Esophagus squamous epithelium (tissue), 5 donors: ENCODE measurements around the gene METTL14. TPM values are rescaled to one million over a fixed set of nuclear protein-coding genes. Genes with fewer than 3 reads are reported as not detected.

Experiments
- DNase-seq: peaks from one replicate; lab custom pipeline; 2025; lab: John Stamatoyannopoulos, UW
- H3K27ac ChIP-seq, 4 donors: fragments of 200-600 bp; sonication (generic); one replicate each; pipeline ENCODE4 v1.5.1; 2016 to 2019; ENCODE audit warnings: mild to moderate bottlenecking in 1 of 4
- H3K27me3 ChIP-seq, 4 donors: fragments of 200-600 bp; sonication (generic); 1 replicate in 3 of 4; 2 replicates in 1 of 4; pipeline versions ENCODE4 v1.5.1 to v1.6.0; 2017 to 2021; ENCODE audit warnings: antibody characterized with exemption in 1 of 4
- H3K36me3 ChIP-seq, 3 donors: fragments of 200-600 bp; sonication (generic); one replicate each; pipeline ENCODE4 v1.5.1; 2016 to 2019
- H3K4me1 ChIP-seq, 3 donors: fragments of 200-600 bp; sonication (generic); one replicate each; pipeline ENCODE4 v1.5.1; 2017 to 2019
- H3K4me3 ChIP-seq, 4 donors: fragments of 200-600 bp; sonication (generic); 1 replicate in 3 of 4; 2 replicates in 1 of 4; pipeline ENCODE4 v1.5.1; 2016 to 2019; ENCODE audit warnings: mild to moderate bottlenecking in 2 of 4, moderate library complexity in 1 of 4
- H3K9me3 ChIP-seq, 3 donors: fragments of 200-600 bp; sonication (generic); one replicate each; pipeline ENCODE4 v1.5.1; 2016 to 2019
- POLR2A ChIP-seq, 4 donors: fragments of 450-650 bp; IDR thresholded peaks; one replicate each; pipeline ENCODE4 v1.6.1; 2017; ENCODE audit warnings: antibody characterized with exemption in 4 of 4, mild to moderate bottlenecking in 4 of 4, moderate library complexity in 3 of 4
- WGBS, 2 donors: methylation state at CpG; one replicate each; pipeline ENCODE4 v1.1.5; 2018; 5-methylcytosine and 5-hydroxymethylcytosine counted together
- intact Hi-C: fragments of 100-400 bp; cut with DNase I; formaldehyde crosslinking; loops from one replicate; pipeline ENCODE4 v1.15.0; 2022
- total RNA-seq, 4 donors: library from RNA; depleted of rRNA; stranded (reverse); fragments of >200 nt; gene quantifications; one replicate each; pipeline ENCODE4 v1.1.0, GENCODE V29; 2016
- TF ChIP-seq, protein P1 (sequence below), 6 experiments: fragments of 450-650 bp in 4 of 6; fragments of 200-600 bp in 2 of 6; sonication (generic) in 2 of 6; IDR thresholded peaks; one replicate each; pipeline ENCODE4 v1.5.1; 2016 to 2019; ENCODE audit warnings: antibody characterized with exemption in 6 of 6, mild to moderate bottlenecking in 4 of 6, moderate library complexity in 4 of 6
- donor health status: DM: yes; HTN: yes; CAD: no.

METTL14 gene
- total RNA-seq, 4 donors from 2014 or later, result 30.9 to 42.0 (median 32.0) TPM

DNA sequence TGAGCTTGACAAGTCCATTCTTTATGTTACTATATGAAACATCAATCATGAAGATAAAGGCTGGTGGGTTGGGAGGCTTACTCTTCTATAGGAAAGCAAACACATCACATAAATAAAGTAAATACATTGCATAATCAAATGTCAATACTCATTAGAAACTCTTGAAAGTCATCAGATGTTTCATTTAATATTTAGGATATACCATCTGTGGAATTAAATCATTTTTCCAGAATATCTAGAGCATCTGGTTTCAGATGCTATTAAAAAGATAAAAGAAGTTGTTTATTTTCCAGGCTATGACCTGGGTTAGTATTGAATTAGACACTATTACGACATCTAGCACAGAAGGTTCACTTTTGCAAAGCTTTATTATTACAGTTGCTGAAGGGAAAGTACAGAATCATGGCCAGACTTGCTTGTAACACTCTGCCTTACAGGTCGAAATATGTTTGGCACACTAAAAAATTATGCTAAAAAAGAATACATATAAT is 72.6 kb downstream of the METTL14 start:
- Histone ChIP-seq H3K9me3 (no peaks in the 10 kb centered on the region), H3K4me1 (peaks cover 0 to 98% (median 13%) of the 10 kb centered on the region in 3 donors), H3K4me3 (no peak overlapping the region), H3K27me3 (no peaks in the 10 kb centered on the region), H3K27ac (peak overlapping the region; percentile 43 to 76 (median 73)), H3K36me3 (peaks cover 0 to under 1% (median 0%) of the 10 kb centered on the region in 3 donors)
- WGBS, 2 donors, result 24 to 43% methylated on average over 2 of the region's 2 CpGs
- TF ChIP-seq, protein P1, sequence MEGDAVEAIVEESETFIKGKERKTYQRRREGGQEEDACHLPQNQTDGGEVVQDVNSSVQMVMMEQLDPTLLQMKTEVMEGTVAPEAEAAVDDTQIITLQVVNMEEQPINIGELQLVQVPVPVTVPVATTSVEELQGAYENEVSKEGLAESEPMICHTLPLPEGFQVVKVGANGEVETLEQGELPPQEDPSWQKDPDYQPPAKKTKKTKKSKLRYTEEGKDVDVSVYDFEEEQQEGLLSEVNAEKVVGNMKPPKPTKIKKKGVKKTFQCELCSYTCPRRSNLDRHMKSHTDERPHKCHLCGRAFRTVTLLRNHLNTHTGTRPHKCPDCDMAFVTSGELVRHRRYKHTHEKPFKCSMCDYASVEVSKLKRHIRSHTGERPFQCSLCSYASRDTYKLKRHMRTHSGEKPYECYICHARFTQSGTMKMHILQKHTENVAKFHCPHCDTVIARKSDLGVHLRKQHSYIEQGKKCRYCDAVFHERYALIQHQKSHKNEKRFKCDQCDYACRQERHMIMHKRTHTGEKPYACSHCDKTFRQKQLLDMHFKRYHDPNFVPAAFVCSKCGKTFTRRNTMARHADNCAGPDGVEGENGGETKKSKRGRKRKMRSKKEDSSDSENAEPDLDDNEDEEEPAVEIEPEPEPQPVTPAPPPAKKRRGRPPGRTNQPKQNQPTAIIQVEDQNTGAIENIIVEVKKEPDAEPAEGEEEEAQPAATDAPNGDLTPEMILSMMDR (IDR thresholded peaks at IDR 0.05), result no peak
- TF ChIP-seq POLR2A (IDR thresholded peaks at IDR 0.05), result no peak
- no peak for DNase-seq
- intact Hi-C loops, result no loop called here

DNA sequence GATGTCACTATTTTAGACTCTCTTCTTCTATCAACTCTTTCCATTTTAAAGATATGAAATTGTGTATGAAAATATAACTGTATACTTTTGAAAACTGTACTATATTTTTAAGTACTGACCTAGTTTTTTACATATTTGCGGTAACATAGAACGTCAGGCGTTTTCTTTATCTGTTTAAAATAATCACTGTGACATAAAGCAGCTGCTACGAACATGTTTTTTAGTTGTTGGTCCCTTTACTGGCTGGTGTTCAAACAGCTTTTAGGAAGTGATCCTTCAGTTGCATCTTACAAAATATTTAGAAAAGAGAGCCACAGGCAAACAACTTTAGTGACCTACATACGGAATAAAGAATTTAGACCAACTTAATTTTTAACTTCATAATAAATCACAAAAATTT is 73.1 kb downstream of the METTL14 start:
- Histone ChIP-seq H3K36me3 (no peaks in the 10 kb centered on the region), H3K27me3 (no peaks in the 10 kb centered on the region), H3K4me1 (peaks cover 0 to 98% (median 13%) of the 10 kb centered on the region in 3 donors), H3K27ac (peak overlapping the region in 2 of 4 donors; percentile 76), H3K4me3 (no peak overlapping the region), H3K9me3 (no peaks in the 10 kb centered on the region)
- TF ChIP-seq, protein P1 (IDR thresholded peaks at IDR 0.05), result no peak
- no peak for TF ChIP-seq POLR2A (IDR thresholded peaks at IDR 0.05)
- 24 to 39% methylated on average over 5 of the region's 5 CpGs for WGBS, 2 donors
- DNase-seq, result no peak
- intact Hi-C loops, result no loop called here

DNA sequence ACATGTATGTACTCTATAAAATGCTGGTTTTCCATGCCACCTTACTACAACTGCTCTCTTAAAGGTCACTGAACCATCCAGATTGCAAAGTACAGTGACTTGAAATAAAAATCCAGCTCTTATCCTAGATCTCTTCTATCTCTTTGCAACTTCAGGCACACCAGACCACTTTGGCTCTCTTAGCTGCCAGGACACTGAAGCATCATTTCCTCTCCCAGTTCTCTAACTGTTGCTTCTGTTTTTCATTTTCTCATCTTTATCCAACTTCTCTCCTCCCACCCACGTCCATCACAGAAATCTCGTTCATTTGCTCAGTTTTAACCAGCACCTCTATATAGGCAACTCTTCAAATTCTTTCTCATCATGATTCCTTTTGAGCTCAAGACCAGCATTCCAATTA is 74.3 kb downstream of the METTL14 start:
- TF ChIP-seq, protein P1 (IDR thresholded peaks at IDR 0.05), result no peak
- TF ChIP-seq POLR2A (IDR thresholded peaks at IDR 0.05), result no peak
- no peak for DNase-seq
- H3K4me3 ChIP-seq, result no peak overlapping the region
- 64 to 74% methylated on average over 2 of the region's 2 CpGs for WGBS, 2 donors
- peaks cover 0 to 11% (median 2%) of the 10 kb centered on the region in 3 donors for H3K36me3 ChIP-seq
- no peaks in the 10 kb centered on the region for H3K9me3 ChIP-seq
- peak overlapping the region; percentile 4 to 78 (median 76) for H3K27ac ChIP-seq
- no peaks in the 10 kb centered on the region for H3K27me3 ChIP-seq
- intact Hi-C loops, result no loop called here
- H3K4me1 ChIP-seq, result peaks cover 0 to 98% (median 17%) of the 10 kb centered on the region in 3 donors

DNA sequence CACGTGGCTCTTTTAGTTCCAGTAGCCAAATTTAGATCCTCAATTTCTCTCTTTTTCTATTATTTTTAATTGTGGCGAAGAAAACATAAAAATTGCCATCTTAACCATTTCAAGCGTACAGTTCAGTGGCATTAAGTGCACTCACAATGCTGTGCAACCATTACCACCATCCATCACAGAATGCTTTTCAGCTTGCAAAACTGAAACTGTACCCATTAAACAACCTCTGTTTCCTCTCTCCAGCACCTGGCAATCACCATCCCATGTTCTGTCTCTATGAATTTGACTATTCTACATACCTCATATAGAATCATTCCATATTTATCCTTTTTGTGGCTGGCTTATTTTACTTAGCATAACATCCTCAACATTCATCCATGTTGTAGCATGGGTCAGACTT is 74.9 kb downstream of the METTL14 start:
- intact Hi-C loops, result no loop called here
- no peak for DNase-seq
- WGBS, 2 donors, result 85 to 89% methylated on average over 3 of the region's 3 CpGs
- peak overlapping the region; percentile 4 to 78 (median 76) for H3K27ac ChIP-seq
- H3K9me3 ChIP-seq, result no peaks in the 10 kb centered on the region
- peaks cover 0 to 13% (median 2%) of the 10 kb centered on the region in 3 donors for H3K36me3 ChIP-seq
- no peaks in the 10 kb centered on the region for H3K27me3 ChIP-seq
- H3K4me1 ChIP-seq, result peaks cover 0 to 98% (median 17%) of the 10 kb centered on the region in 3 donors
- no peak overlapping the region for H3K4me3 ChIP-seq
- TF ChIP-seq POLR2A (IDR thresholded peaks at IDR 0.05), result no peak
- TF ChIP-seq, protein P1 (IDR thresholded peaks at IDR 0.05), result no peak

DNA sequence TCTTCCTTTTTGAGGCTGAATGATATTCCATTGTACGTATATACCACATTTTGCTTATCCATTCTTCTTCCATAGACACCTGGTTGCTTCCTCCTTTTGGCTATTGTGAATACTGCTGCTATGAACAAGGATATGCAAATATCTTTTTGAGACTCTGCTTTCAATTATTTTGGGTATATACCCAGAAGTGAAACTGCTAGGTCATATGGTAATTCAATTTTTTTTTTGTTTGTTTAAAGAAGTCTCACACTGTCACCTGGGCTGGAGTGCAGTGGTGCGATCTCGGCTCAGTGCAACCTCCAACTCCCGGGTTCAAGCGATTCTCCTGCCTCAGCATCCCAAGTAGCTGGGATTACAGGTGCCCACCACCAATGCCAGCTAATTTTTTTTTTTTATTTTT is 75.3 kb downstream of the METTL14 start:
- no peaks in the 10 kb centered on the region for H3K9me3 ChIP-seq
- no peak for TF ChIP-seq POLR2A (IDR thresholded peaks at IDR 0.05)
- TF ChIP-seq, protein P1 (IDR thresholded peaks at IDR 0.05), result no peak
- DNase-seq, result no peak
- 92 to 97% methylated on average over 5 of the region's 5 CpGs for WGBS, 2 donors
- intact Hi-C loops, result no loop called here
- no peaks in the 10 kb centered on the region for H3K27me3 ChIP-seq
- peaks cover 0 to 13% (median 2%) of the 10 kb centered on the region in 3 donors for H3K36me3 ChIP-seq
- H3K27ac ChIP-seq, result peak overlapping the region in 3 of 4 donors; percentile 76 to 78 (median 76)
- H3K4me1 ChIP-seq, result peaks cover 0 to 98% (median 20%) of the 10 kb centered on the region in 3 donors
- no peak overlapping the region for H3K4me3 ChIP-seq
